Esophagus muscularis mucosa (tissue), 3 donors: ENCODE data around the gene ZFPM1.

ENCODE experiments used
- CTCF ChIP-seq, 3 experiments: fragments of 200-600 bp in 2 of 3; fragments of 450-650 bp in 1 of 3; sonication (generic) in 2 of 3; IDR thresholded peaks; one replicate each; pipeline ENCODE4 v1.5.1; 2017 to 2019; ENCODE audit warnings: antibody characterized with exemption in 3 of 3, mild to moderate bottlenecking in 2 of 3, moderate library complexity in 1 of 3
- POLR2A ChIP-seq: fragments of 450-650 bp; IDR thresholded peaks from one replicate; pipeline ENCODE4 v1.6.1; 2017; ENCODE audit warnings: antibody characterized with exemption, moderate library complexity, mild to moderate bottlenecking, low read depth

GRCh38 chr16:88424587-88425235 lies 28.4 kb upstream of the ZFPM1 start:
- TF ChIP-seq CTCF (IDR thresholded peaks at IDR 0.05), result no peak
- TF ChIP-seq POLR2A, result no peak
